ENCODE results near the gene SDCBP2. TPM values are rescaled to one million over a fixed set of nuclear protein-coding genes. Genes with fewer than 3 reads are reported as not detected.

SDCBP2 gene
- total RNA-seq, 4 donors from 2014 or later: 29.7 to 361 (median 306) TPM

- H3K27me3 ChIP-seq: no peaks in the 10 kb centered on the region
- H3K4me3 ChIP-seq: peak overlapping the region in 3 of 4 donors; percentile 72 to 96 (median 80)
- peaks cover 0 to 13% (median 2%) of the 10 kb centered on the region in 4 donors for H3K4me1 ChIP-seq
- no peaks in the 10 kb centered on the region for H3K36me3 ChIP-seq
- DNase-seq: no peak
- TF ChIP-seq, protein P1, sequence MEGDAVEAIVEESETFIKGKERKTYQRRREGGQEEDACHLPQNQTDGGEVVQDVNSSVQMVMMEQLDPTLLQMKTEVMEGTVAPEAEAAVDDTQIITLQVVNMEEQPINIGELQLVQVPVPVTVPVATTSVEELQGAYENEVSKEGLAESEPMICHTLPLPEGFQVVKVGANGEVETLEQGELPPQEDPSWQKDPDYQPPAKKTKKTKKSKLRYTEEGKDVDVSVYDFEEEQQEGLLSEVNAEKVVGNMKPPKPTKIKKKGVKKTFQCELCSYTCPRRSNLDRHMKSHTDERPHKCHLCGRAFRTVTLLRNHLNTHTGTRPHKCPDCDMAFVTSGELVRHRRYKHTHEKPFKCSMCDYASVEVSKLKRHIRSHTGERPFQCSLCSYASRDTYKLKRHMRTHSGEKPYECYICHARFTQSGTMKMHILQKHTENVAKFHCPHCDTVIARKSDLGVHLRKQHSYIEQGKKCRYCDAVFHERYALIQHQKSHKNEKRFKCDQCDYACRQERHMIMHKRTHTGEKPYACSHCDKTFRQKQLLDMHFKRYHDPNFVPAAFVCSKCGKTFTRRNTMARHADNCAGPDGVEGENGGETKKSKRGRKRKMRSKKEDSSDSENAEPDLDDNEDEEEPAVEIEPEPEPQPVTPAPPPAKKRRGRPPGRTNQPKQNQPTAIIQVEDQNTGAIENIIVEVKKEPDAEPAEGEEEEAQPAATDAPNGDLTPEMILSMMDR (IDR thresholded peaks at IDR 0.05): no peak
- TF ChIP-seq POLR2A (IDR thresholded peaks at IDR 0.05): no peak
- peak overlapping the region in 2 of 4 donors; percentile 71 to 72 for H3K27ac ChIP-seq
- no peaks in the 10 kb centered on the region for H3K9me3 ChIP-seq
These were observed 63.6 kb downstream of the SDCBP2 start for GRCh38 chr20:1265226-1265915.

DNA sequence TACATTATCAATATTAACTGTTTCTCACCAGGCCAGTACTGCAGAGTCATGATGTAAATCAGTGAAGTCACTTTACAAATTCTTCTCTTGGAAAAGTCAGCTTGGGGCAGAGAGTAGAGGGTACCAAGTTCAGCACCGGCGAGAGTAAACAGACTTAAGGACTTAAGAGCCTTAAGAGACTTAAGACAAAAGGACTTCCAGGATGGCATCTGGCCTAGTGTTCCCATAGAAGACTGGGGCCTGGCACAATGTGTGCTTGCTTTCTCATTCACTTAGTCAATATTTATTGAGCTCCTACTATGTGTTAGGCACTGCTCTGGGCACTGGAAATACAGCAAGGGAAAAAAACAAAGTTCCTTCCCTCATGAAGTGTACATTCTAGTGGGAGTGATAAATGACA is 64.2 kb downstream of the SDCBP2 start:
- TF ChIP-seq, protein P1 (IDR thresholded peaks at IDR 0.05): no peak
- no peak for TF ChIP-seq POLR2A (IDR thresholded peaks at IDR 0.05)
- Histone ChIP-seq H3K4me1 (peaks cover 0 to 13% (median 2%) of the 10 kb centered on the region in 4 donors), H3K27me3 (no peaks in the 10 kb centered on the region), H3K36me3 (no peaks in the 10 kb centered on the region), H3K9me3 (no peaks in the 10 kb centered on the region), H3K27ac (no peak overlapping the region), H3K4me3 (no peak overlapping the region)
- DNase-seq: no peak

GRCh38 chr20:1263853-1264252 is 65.1 kb downstream of the SDCBP2 start:
- Histone ChIP-seq H3K4me1 (peaks cover 0 to 13% (median 2%) of the 10 kb centered on the region in 4 donors), H3K27ac (no peak overlapping the region), H3K27me3 (no peaks in the 10 kb centered on the region), H3K4me3 (no peak overlapping the region), H3K9me3 (no peaks in the 10 kb centered on the region), H3K36me3 (no peaks in the 10 kb centered on the region)
- no peak for DNase-seq
- no peak for TF ChIP-seq POLR2A (IDR thresholded peaks at IDR 0.05)
- TF ChIP-seq, protein P1 (IDR thresholded peaks at IDR 0.05): no peak

Other genes with a start within 250 kb of the SDCBP2 start
- gene PSMF1, start 210.5 kb downstream of the SDCBP2 start, total RNA-seq: 100 to 1,000 TPM in 1 of 4 donors, 10 to 100 TPM in 3; 44.6 to 167 (median 67.8) TPM
- 10 to 100 TPM; 11.6 to 87.6 (median 30.2) TPM for gene TMEM74B, start 144.2 kb downstream of the SDCBP2 start, total RNA-seq
- 1 to 10 TPM in 2 of 4 donors, not detected in 2; 1.7 to 2.3 TPM for gene C20orf202, start 125.7 kb downstream of the SDCBP2 start, total RNA-seq
- gene RAD21L1, start 103.1 kb downstream of the SDCBP2 start, total RNA-seq: not detected
- gene SNPH, start 62.8 kb downstream of the SDCBP2 start, total RNA-seq: 1 to 10 TPM in 3 of 4 donors, under 1 TPM in 1; 0.53 to 6.6 (median 2.4) TPM
- gene FKBP1A, start 63.9 kb upstream of the SDCBP2 start, total RNA-seq: 100 to 1,000 TPM in 2 of 4 donors, 10 to 100 TPM in 2; 76.9 to 165 (median 98.5) TPM
- gene NSFL1C, start 137.7 kb upstream of the SDCBP2 start, total RNA-seq: 10 to 100 TPM; 49.9 to 82.5 (median 59.8) TPM
- 1 to 10 TPM in 2 of 4 donors, not detected in 2; 6.7 to 6.8 TPM for gene SIRPB2, start 162.3 kb upstream of the SDCBP2 start, total RNA-seq
- gene SIRPD, start 228.6 kb upstream of the SDCBP2 start, total RNA-seq: not detected

Data from Peyer's patch (tissue), 4 donors.